HCT116 (cell line): ENCODE results near the gene TBCCD1. TPM values are rescaled to one million over a fixed set of nuclear protein-coding genes. Genes with fewer than 3 reads are reported as not detected.

ENCODE experiments used
- ATAC-seq: fragments of 200-7000 bp; cut with Tn5 transposase; 2 replicates; pipeline ENCODE4 v1.9.1; 2020; ENCODE audit warnings: mild to moderate bottlenecking, moderate library complexity
- BruUV-seq: library from RNA; stranded (reverse); fragments of 400-500 nt; replicated peaks from 2 replicates; lab custom pipeline; 2021; lab: Mats Ljungman, UMichigan
- CTCF ChIA-PET: fragments of 300-600 bp; sonication (Branson Sonifier 250); formaldehyde crosslinking; loops from one replicate; lab custom pipeline; 2021; ENCODE audit warnings: antibody characterized with exemption; lab: Charles Lee
- POLR2A ChIA-PET: fragments of 300-600, 350-600 bp; sonication (Branson Sonifier 250); formaldehyde crosslinking; loops from one replicate; lab custom pipeline; 2021; ENCODE audit warnings: antibody characterized with exemption; lab: Charles Lee
- RAD21 ChIA-PET, 2 experiments: fragments of 300-600 bp; sonication (Branson Sonifier 250); formaldehyde crosslinking; loops; one replicate each; lab custom pipeline; 2023; ENCODE audit warnings: low total read pairs in 2 of 2; ENCODE audit not compliant: uncharacterized antibody in 2 of 2, unreplicated experiment in 2 of 2, low non-redundant PET in 1 of 2; lab: Charles Lee
- DNase-seq: peaks from one replicate; pipeline ENCODE4 v3.0.0-alpha.2; 2010; ENCODE audit warnings: low read depth, low spot score
- H2AFZ ChIP-seq: fragments of 200-600 bp; shearing (Covaris generic), sonication (generic); 2 replicates; pipeline ENCODE4 v1.6.1; 2017; ENCODE audit warnings: low read depth, mixed run types, mixed read lengths, antibody characterized with exemption, low read length; ENCODE audit not compliant: poor library complexity, severe bottlenecking
- H3K27ac ChIP-seq: 2 replicates; pipeline ENCODE4 v1.5.1; 2012; ENCODE audit warnings: low read depth, low read length
- H3K27me3 ChIP-seq: fragments of 200-600 bp; sonication (generic); 2 replicates; pipeline ENCODE4 v1.6.1; 2016; ENCODE audit warnings: mixed run types, low read length, mixed read lengths; ENCODE audit not compliant: insufficient read depth
- H3K36me3 ChIP-seq, 2 experiments: fragments of 200-500 bp in 1 of 2; fragments of 200-600 bp in 1 of 2; sonication (Bioruptor generic) in 1 of 2; sonication (generic) in 1 of 2; 2 replicates each; pipeline versions ENCODE4 v1.5.1 to v1.6.1; 2014 to 2016; ENCODE audit warnings: low read length in 2 of 2, inconsistent platforms in 1 of 2, mixed read lengths in 1 of 2, mixed run types in 1 of 2; ENCODE audit not compliant: insufficient read depth in 2 of 2, control insufficient read depth in 1 of 2
- H3K4me1 ChIP-seq, 2 experiments: fragments of 200-600 bp in 1 of 2; sonication (generic) in 1 of 2; 2 replicates each; pipeline versions ENCODE4 v1.5.1 to v1.6.1; 2012 to 2017; ENCODE audit warnings: low read length in 2 of 2, inconsistent platforms in 1 of 2, mild to moderate bottlenecking in 1 of 2, mixed read lengths in 1 of 2, mixed run types in 1 of 2, moderate library complexity in 1 of 2; ENCODE audit not compliant: insufficient read depth in 2 of 2, control insufficient read depth in 1 of 2
- H3K4me2 ChIP-seq: fragments of 200-600 bp; sonication (generic); 2 replicates; pipeline ENCODE4 v1.6.1; 2017; ENCODE audit warnings: mixed run types, low read length, mixed read lengths
- H3K4me3 ChIP-seq, 2 experiments: fragments of 200-600 bp in 1 of 2; sonication (generic) in 1 of 2; replicated peaks in 1 of 2; 2 replicates each; pipeline ENCODE4 v1.5.1; 2011 to 2016; ENCODE audit warnings: low read length in 2 of 2, control low read depth in 1 of 2, low read depth in 1 of 2, mild to moderate bottlenecking in 1 of 2, mixed read lengths in 1 of 2, mixed run types in 1 of 2
- H3K79me2 ChIP-seq: fragments of 200-600 bp; sonication (generic); 2 replicates; pipeline ENCODE4 v1.6.1; 2017; ENCODE audit warnings: mild to moderate bottlenecking, mixed run types, low read length, moderate library complexity, mixed read lengths; ENCODE audit not compliant: insufficient read depth
- H3K9ac ChIP-seq: fragments of 200-600 bp; sonication (generic); 2 replicates; pipeline ENCODE4 v1.6.1; 2016; ENCODE audit warnings: low read length, mixed read lengths
- H3K9me2 ChIP-seq: fragments of 200-600 bp; sonication (generic), shearing (Covaris generic); 2 replicates; pipeline ENCODE4 v1.6.1; 2017; ENCODE audit warnings: mixed run types, mild to moderate bottlenecking, moderate library complexity; ENCODE audit not compliant: insufficient read depth
- H3K9me3 ChIP-seq, 2 experiments: fragments of 200-500 bp in 1 of 2; fragments of 200-600 bp in 1 of 2; sonication (Bioruptor generic) in 1 of 2; sonication (generic) in 1 of 2; 2 replicates each; pipeline ENCODE4 v1.6.1; 2014 to 2017; ENCODE audit warnings: low read length in 2 of 2, mixed read lengths in 2 of 2, inconsistent platforms in 1 of 2, low read depth in 1 of 2, mild to moderate bottlenecking in 1 of 2, mixed run types in 1 of 2, moderate library complexity in 1 of 2; ENCODE audit not compliant: control insufficient read depth in 1 of 2, insufficient read depth in 1 of 2
- H4K20me1 ChIP-seq: fragments of 200-600 bp; sonication (generic), shearing (Covaris generic); 2 replicates; pipeline ENCODE4 v1.6.1; 2017; ENCODE audit warnings: mixed run types, mild to moderate bottlenecking, moderate library complexity; ENCODE audit not compliant: insufficient read depth
- EGR1 ChIP-seq: IDR thresholded peaks from 2 replicates; pipeline ENCODE4 v1.6.1; 2012; ENCODE audit warnings: low read depth
- EZH2 ChIP-seq: fragments of 200-600 bp; sonication (generic); IDR thresholded peaks from 2 replicates; pipeline ENCODE4 v1.6.1; 2017; ENCODE audit warnings: antibody characterized with exemption, mixed run types
- FOSL1 ChIP-seq: IDR thresholded peaks from 2 replicates; pipeline ENCODE4 v1.6.1; 2012; ENCODE audit warnings: low read depth
- JUND ChIP-seq: IDR thresholded peaks from 2 replicates; pipeline ENCODE4 v1.6.1; 2012
- SIN3A ChIP-seq: IDR thresholded peaks from 2 replicates; pipeline ENCODE4 v1.6.1; 2012; ENCODE audit warnings: low read depth
- intact Hi-C: fragments of 100-400 bp; cut with micrococcal nuclease; formaldehyde crosslinking; loops from 2 replicates; pipeline ENCODE4 v1.10.0; 2022
- total RNA-seq: library from RNA; stranded (reverse); gene quantifications from one replicate; pipeline ENCODE4 v1.2.1, GENCODE V29; 2021; ENCODE audit not compliant: unreplicated experiment
- TF ChIP-seq, protein P1 (sequence below), 3 experiments: fragments of 200-600 bp in 1 of 3; sonication (generic) in 1 of 3; IDR thresholded peaks in 2 of 3; conservative IDR thresholded peaks in 1 of 3; 2 replicates each; pipeline ENCODE4 v1.5.1; 2012 to 2017; ENCODE audit warnings: low read depth in 2 of 3, low read length in 2 of 3, antibody characterized with exemption in 1 of 3, borderline replicate concordance in 1 of 3, control low read depth in 1 of 3, mild to moderate bottlenecking in 1 of 3, mixed read lengths in 1 of 3, mixed run types in 1 of 3, moderate library complexity in 1 of 3; ENCODE audit not compliant: insufficient read depth in 1 of 3

TBCCD1 gene
- total RNA-seq, 1 experiment from 2014 or later = 16.8 TPM

DNA sequence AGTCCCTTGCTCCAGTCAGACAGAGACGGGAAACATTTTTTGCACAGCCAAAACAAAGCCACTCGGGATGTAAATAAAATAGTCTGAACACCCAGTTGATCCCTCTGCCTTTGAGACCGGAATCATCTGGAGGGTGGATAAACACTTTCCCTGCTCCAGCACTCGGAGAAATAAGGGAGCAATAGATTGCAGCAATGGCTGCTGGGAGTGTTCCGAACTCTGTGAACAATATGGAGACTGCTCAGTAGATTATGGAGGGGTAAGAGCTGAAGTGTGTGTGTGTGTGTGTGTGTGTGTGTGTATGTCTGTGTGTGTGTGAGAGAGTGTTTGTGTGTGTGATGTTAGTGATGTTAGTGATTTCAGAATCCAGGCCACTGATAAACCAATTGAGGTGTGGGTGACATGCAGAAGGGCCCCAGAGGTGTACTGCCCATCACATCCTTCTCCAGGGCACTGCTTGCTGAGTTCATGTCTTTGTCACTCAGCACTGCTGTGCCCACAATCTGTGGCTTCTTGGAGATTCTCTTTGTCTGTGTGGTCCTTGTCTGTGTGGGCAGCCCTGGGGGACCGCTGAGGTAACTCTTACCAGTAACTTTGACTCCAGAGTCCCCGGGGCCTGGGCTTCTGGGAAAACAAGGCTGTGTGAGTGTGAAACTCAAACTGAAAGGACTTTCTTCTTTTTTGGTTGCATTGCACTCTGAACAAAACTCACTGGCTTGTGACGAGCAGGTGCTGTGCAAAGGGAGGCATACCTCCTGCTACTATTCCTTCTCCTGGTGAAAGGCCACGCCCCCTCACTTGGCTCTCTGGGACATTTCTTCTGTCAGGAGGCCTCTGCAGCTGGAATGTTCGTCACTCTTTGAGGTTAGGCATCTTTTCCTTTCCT is 45.9 kb downstream of the TBCCD1 start:
- Histone ChIP-seq H3K79me2 (no peaks in the 10 kb centered on the region), H3K36me3 (no peaks in the 10 kb centered on the region), H3K9me3 (no peaks in the 10 kb centered on the region), H4K20me1 (no peaks in the 10 kb centered on the region)
- no TSS peak for BruUV-seq
- TF ChIP-seq SIN3A = no peak
- TF ChIP-seq, protein P1, sequence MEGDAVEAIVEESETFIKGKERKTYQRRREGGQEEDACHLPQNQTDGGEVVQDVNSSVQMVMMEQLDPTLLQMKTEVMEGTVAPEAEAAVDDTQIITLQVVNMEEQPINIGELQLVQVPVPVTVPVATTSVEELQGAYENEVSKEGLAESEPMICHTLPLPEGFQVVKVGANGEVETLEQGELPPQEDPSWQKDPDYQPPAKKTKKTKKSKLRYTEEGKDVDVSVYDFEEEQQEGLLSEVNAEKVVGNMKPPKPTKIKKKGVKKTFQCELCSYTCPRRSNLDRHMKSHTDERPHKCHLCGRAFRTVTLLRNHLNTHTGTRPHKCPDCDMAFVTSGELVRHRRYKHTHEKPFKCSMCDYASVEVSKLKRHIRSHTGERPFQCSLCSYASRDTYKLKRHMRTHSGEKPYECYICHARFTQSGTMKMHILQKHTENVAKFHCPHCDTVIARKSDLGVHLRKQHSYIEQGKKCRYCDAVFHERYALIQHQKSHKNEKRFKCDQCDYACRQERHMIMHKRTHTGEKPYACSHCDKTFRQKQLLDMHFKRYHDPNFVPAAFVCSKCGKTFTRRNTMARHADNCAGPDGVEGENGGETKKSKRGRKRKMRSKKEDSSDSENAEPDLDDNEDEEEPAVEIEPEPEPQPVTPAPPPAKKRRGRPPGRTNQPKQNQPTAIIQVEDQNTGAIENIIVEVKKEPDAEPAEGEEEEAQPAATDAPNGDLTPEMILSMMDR (IDR thresholded peaks at IDR 0.05 in 2 of 3, conservative IDR thresholded peaks at IDR 0.05 in 1 of 3; ENCODE audit: borderline replicate concordance in 1 of 3, insufficient read depth in 1 of 3, low read depth in 2 of 3, low read length in 2 of 3) = no peak
- TF ChIP-seq, all 23 proteins: peak for 0
- Histone ChIP-seq H3K9me2 (no peaks in the 10 kb centered on the region), H3K27ac (no peak overlapping the region), H3K4me1 (no peaks in the 10 kb centered on the region), H3K27me3 (peaks cover 18% of the 10 kb centered on the region; the same call in 1 of the 2 replicates), H3K4me2 (no peak overlapping the region), H2AFZ (no peak overlapping the region), H3K9ac (no peak overlapping the region), H3K4me3 (no peak overlapping the region)
- ChIA-PET POLR2A (no interaction called here), RAD21 (no interaction called here), CTCF (no interaction called here)
- no peak for ATAC-seq
- no peak for DNase-seq
- intact Hi-C loops = no loop called here

DNA sequence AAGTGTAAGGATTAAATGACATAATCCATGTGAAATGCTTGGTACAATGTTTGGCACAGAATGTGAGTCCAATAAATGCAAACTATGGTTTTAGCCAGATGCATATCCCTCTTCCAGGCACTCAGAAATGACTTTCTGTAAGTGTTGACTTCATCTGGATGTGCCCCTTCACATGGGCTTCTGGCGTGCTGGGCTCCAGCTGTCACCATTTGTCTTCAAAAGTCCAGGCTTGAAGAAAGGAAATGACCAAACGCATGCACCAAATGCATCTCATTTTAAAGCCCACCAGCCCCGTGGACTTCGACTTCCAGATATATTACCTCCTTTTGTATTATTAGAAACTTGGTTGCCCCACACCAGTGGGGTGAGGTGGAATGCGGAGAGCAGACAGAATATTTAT is 46.7 kb downstream of the TBCCD1 start:
- Histone ChIP-seq H3K79me2 (no peaks in the 10 kb centered on the region), H3K27me3 (peaks cover 17% of the 10 kb centered on the region; the same call in 1 of the 2 replicates), H3K36me3 (no peaks in the 10 kb centered on the region), H3K9ac (no peak overlapping the region), H3K4me1 (no peaks in the 10 kb centered on the region), H3K4me3 (no peak overlapping the region), H3K4me2 (no peak overlapping the region), H3K27ac (no peak overlapping the region), H3K9me2 (no peaks in the 10 kb centered on the region), H3K9me3 (no peaks in the 10 kb centered on the region), H4K20me1 (no peaks in the 10 kb centered on the region)
- DNase-seq (no peak), ATAC-seq (no peak)
- ChIA-PET CTCF (no interaction called here), RAD21 (no interaction called here), POLR2A (no interaction called here)
- no TSS peak for BruUV-seq
- intact Hi-C loops = no loop called here
- TF ChIP-seq FOSL1 = no peak
- no peak for TF ChIP-seq EZH2
- no peak for TF ChIP-seq JUND
- no peak for TF ChIP-seq EGR1
- TF ChIP-seq, all 23 proteins: peak for 0
- no peak overlapping the region for H2AFZ ChIP-seq
